Keratinocyte (primary cell): ENCODE results near the gene PLEKHA6.
A peak's percentile ranks its signal among the peaks of the same experiment; 100 is the strongest.

Source experiments
- EZH2 ChIP-seq: IDR thresholded peaks from one replicate; pipeline ENCODE4 v1.6.1; 2012; ENCODE audit warnings: inconsistent platforms, mild to moderate bottlenecking, low read length, moderate library complexity
- TF ChIP-seq, protein P1 (sequence below), 3 experiments: IDR thresholded peaks in 1 of 3; conservative IDR thresholded peaks in 1 of 3; optimal IDR thresholded peaks in 1 of 3; 2 replicates in 2 of 3; 3 replicates in 1 of 3; pipeline versions ENCODE3 to v1.5.1; 2011; ENCODE audit warnings: low read length in 3 of 3, mild to moderate bottlenecking in 3 of 3, moderate library complexity in 2 of 3, control low read depth in 1 of 3, inconsistent platforms in 1 of 3; ENCODE audit not compliant: insufficient read depth in 2 of 3; ENCODE audit errors: extremely low read depth in 1 of 3

GRCh38 chr1:204377800-204378668 is 18.3 kb upstream of the PLEKHA6 start:
- TF ChIP-seq, protein P1, sequence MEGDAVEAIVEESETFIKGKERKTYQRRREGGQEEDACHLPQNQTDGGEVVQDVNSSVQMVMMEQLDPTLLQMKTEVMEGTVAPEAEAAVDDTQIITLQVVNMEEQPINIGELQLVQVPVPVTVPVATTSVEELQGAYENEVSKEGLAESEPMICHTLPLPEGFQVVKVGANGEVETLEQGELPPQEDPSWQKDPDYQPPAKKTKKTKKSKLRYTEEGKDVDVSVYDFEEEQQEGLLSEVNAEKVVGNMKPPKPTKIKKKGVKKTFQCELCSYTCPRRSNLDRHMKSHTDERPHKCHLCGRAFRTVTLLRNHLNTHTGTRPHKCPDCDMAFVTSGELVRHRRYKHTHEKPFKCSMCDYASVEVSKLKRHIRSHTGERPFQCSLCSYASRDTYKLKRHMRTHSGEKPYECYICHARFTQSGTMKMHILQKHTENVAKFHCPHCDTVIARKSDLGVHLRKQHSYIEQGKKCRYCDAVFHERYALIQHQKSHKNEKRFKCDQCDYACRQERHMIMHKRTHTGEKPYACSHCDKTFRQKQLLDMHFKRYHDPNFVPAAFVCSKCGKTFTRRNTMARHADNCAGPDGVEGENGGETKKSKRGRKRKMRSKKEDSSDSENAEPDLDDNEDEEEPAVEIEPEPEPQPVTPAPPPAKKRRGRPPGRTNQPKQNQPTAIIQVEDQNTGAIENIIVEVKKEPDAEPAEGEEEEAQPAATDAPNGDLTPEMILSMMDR (optimal IDR thresholded peaks at IDR 0.05 in 1 of 3, IDR thresholded peaks at IDR 0.05 in 1 of 3, conservative IDR thresholded peaks at IDR 0.05 in 1 of 3; ENCODE audit: extremely low read depth in 1 of 3, insufficient read depth in 2 of 3, low read length in 3 of 3): no peak
- peak; percentile 52 for TF ChIP-seq EZH2
